PC-9 (cell line): Measurements from ENCODE around the gene VTN. TPM values are rescaled to one million over a fixed set of nuclear protein-coding genes. Genes with fewer than 3 reads are reported as not detected.

Source experiments
- BruUV-seq: library from RNA; stranded (reverse); fragments of 400-500 nt; replicated peaks from 2 replicates; lab custom pipeline; 2021; lab: Mats Ljungman, UMichigan
- CTCF ChIA-PET: fragments of 300-600 bp; sonication (Branson Sonifier 250); formaldehyde crosslinking; loops from one replicate; lab custom pipeline; 2022; ENCODE audit warnings: antibody characterized with exemption; lab: Charles Lee
- POLR2A ChIA-PET: fragments of 300-600 bp; sonication (Branson Sonifier 250); formaldehyde crosslinking; loops from one replicate; lab custom pipeline; 2022; ENCODE audit warnings: antibody characterized with exemption; ENCODE audit not compliant: unreplicated experiment; lab: Charles Lee
- DNase-seq, 2 experiments: peaks; one replicate each; pipeline versions ENCODE4 v3.0.0 to v3.0.0-alpha.2; 2015 to 2022; ENCODE audit warnings: mixed read lengths in 1 of 2
- H2AFZ ChIP-seq: fragments of 200-600 bp; sonication (generic); 2 replicates; pipeline ENCODE4 v1.8.1; 2017; ENCODE audit warnings: antibody characterized with exemption
- H3F3A ChIP-seq: fragments of 200-600 bp; sonication (generic); 2 replicates; pipeline ENCODE4 v1.8.1; 2017; ENCODE audit warnings: antibody characterized with exemption, mild to moderate bottlenecking, low read depth; ENCODE audit not compliant: insufficient read depth
- H3K27ac ChIP-seq: fragments of 200-600 bp; sonication (generic); 2 replicates; pipeline ENCODE4 v1.6.1; 2016; ENCODE audit warnings: mixed run types
- H3K27me3 ChIP-seq: fragments of 200-600 bp; sonication (generic); 2 replicates; pipeline ENCODE4 v1.6.1; 2016; ENCODE audit warnings: low read depth, mixed run types; ENCODE audit not compliant: insufficient read depth
- H3K36me3 ChIP-seq: fragments of 200-600 bp; sonication (generic); 2 replicates; pipeline ENCODE4 v1.6.1; 2016; ENCODE audit warnings: low read depth, mixed run types
- H3K4me1 ChIP-seq: fragments of 200-600 bp; sonication (generic); replicated peaks from 2 replicates; pipeline ENCODE4 v1.6.1; 2016; ENCODE audit warnings: mixed run types; ENCODE audit not compliant: insufficient read depth
- H3K4me2 ChIP-seq: fragments of 200-600 bp; sonication (generic); 2 replicates; pipeline ENCODE4 v1.6.1; 2017; ENCODE audit warnings: mixed run types
- H3K4me3 ChIP-seq: fragments of 200-600 bp; sonication (generic); 2 replicates; pipeline ENCODE4 v1.6.1; 2016; ENCODE audit warnings: mixed run types
- H3K79me2 ChIP-seq: fragments of 200-600 bp; sonication (generic); 2 replicates; pipeline ENCODE4 v1.6.1; 2017; ENCODE audit warnings: low read depth, mixed run types
- H3K9me2 ChIP-seq: fragments of 200-600 bp; sonication (generic); 2 replicates; pipeline ENCODE4 v1.8.1; 2017; ENCODE audit warnings: mild to moderate bottlenecking; ENCODE audit not compliant: insufficient read depth
- H3K9me3 ChIP-seq: fragments of 200-600 bp; sonication (generic); 2 replicates; pipeline ENCODE4 v1.8.1; 2016; ENCODE audit warnings: low read depth; ENCODE audit not compliant: insufficient read depth
- H4K20me1 ChIP-seq: fragments of 200-600 bp; sonication (generic); 2 replicates; pipeline ENCODE4 v1.8.1; 2017; ENCODE audit not compliant: insufficient read depth
- EZH2 ChIP-seq: fragments of 200-600 bp; sonication (generic); IDR thresholded peaks from 2 replicates; pipeline ENCODE4 v1.8.0; 2017; ENCODE audit warnings: antibody characterized with exemption, low read depth
- intact Hi-C: fragments of 100-400 bp; cut with micrococcal nuclease; formaldehyde crosslinking; loops from one replicate; pipeline ENCODE4 v1.10.0; 2022; ENCODE audit not compliant: unreplicated experiment
- total RNA-seq: library from RNA; stranded (reverse); gene quantifications from 2 replicates; pipeline ENCODE4 v1.2.3, GENCODE V29; 2021
- TF ChIP-seq, protein P1 (sequence below): fragments of 200-600 bp; sonication (generic); conservative IDR thresholded peaks from 2 replicates; pipeline ENCODE4 v1.6.1; 2017; ENCODE audit warnings: mixed run types, antibody characterized with exemption, mild to moderate bottlenecking, moderate library complexity

Gene VTN
- total RNA-seq, 1 experiment from 2014 or later: not detected

DNA sequence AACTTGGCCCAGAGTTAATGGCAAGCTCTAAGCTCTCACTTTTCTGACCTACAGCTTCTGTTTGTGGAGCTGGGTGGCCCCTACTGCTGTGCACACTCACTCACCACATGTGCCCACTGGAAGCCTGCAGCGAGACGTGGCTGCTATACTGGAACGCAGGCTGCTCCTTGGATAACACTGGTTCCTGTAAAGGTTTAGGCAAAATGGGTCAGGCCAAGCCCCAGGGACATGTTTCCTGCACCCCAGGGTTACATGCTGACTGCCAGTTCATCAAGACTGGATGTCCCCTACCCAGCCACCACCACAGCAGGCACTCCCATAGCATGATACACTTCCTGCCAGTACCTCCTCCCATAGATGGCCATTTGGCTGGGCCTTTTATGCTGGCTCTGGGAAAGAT, 21.1 kb downstream of the VTN start:
- intact Hi-C loops: no loop called here
- ChIA-PET POLR2A (no interaction called here), CTCF (no interaction called here)
- H2AFZ ChIP-seq: no peak overlapping the region
- no peaks in the 10 kb centered on the region for H3K27me3 ChIP-seq
- H4K20me1 ChIP-seq: 0 out of 2 replicates have a peak, but pooled peaks cover 3% of the 10 kb centered on the region
- no peaks in the 10 kb centered on the region for H3K9me3 ChIP-seq
- DNase-seq: no peak
- H3K36me3 ChIP-seq: peaks cover 24% of the 10 kb centered on the region
- no peak for TF ChIP-seq EZH2
- TF ChIP-seq, protein P1, sequence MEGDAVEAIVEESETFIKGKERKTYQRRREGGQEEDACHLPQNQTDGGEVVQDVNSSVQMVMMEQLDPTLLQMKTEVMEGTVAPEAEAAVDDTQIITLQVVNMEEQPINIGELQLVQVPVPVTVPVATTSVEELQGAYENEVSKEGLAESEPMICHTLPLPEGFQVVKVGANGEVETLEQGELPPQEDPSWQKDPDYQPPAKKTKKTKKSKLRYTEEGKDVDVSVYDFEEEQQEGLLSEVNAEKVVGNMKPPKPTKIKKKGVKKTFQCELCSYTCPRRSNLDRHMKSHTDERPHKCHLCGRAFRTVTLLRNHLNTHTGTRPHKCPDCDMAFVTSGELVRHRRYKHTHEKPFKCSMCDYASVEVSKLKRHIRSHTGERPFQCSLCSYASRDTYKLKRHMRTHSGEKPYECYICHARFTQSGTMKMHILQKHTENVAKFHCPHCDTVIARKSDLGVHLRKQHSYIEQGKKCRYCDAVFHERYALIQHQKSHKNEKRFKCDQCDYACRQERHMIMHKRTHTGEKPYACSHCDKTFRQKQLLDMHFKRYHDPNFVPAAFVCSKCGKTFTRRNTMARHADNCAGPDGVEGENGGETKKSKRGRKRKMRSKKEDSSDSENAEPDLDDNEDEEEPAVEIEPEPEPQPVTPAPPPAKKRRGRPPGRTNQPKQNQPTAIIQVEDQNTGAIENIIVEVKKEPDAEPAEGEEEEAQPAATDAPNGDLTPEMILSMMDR: no peak
- H3K4me3 ChIP-seq: no peak overlapping the region
- H3K27ac ChIP-seq: no peak overlapping the region
- peaks cover 26% of the 10 kb centered on the region for H3K4me1 ChIP-seq
- H3K4me2 ChIP-seq: no peak overlapping the region
- peaks cover 56% of the 10 kb centered on the region for H3F3A ChIP-seq
- H3K9me2 ChIP-seq: no peaks in the 10 kb centered on the region
- no TSS peak for BruUV-seq
- H3K79me2 ChIP-seq: no peaks in the 10 kb centered on the region

DNA sequence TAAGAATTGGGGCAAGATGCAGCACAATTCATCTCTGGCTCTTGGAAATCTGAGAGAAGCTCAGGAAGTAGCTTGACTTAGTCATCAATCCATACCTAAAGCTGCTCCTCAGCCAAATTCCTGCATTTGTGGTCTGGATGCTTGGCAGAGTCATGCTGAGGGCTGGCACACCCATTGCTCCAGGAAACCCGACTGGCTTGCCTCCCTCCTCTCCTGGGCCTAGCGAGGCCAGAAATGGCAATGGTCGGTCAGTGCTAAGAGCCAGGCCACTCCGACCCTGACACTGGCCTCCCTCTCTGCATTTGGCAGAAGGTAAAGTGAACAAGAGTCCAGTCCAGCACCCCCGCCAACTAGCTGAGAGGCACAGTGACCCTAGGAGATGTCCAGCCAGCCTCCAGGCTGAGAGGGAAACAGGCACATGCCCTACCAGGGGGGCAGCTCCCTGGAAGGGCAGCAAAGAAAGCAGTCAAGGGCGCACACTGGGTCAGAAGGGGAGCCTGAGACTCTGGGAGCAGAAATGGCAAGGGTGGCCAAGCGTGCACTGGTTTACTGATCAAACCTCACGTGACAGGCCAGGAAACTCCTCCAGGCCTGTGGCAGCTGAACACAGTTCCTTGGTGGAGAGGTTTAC, 22.7 kb downstream of the VTN start:
- no peak overlapping the region for H2AFZ ChIP-seq
- no peak overlapping the region for H3K4me3 ChIP-seq
- DNase-seq: peak; percentile 82 to 89
- peaks cover 26% of the 10 kb centered on the region for H3K4me1 ChIP-seq
- peak overlapping the region; percentile 72 for H3K27ac ChIP-seq
- peak overlapping the region; percentile 39 for H3K4me2 ChIP-seq
- H3K9me3 ChIP-seq: no peaks in the 10 kb centered on the region
- CTCF ChIA-PET: interaction anchor here (0.7 kb wide), 2 partner anchors 9 to 12 kb away, joined by 3 to 6 read pairs; partner anchors contain the start of genes IFT20 and TNFAIP1
- no peaks in the 10 kb centered on the region for H3K9me2 ChIP-seq
- H3K27me3 ChIP-seq: no peaks in the 10 kb centered on the region
- H3K36me3 ChIP-seq: peaks cover 24% of the 10 kb centered on the region
- POLR2A ChIA-PET: interaction anchor here (0.5 to 2.5 kb wide), 9 partner anchors 9 to 1052 kb away, joined by 3 to 42 read pairs (median 5); partner anchors contain the start of genes IFT20, POLDIP2 and TNFAIP1
- BruUV-seq: TSS peak; percentile 13
- TF ChIP-seq EZH2: no peak
- TF ChIP-seq, protein P1: no peak; the same call in 1 of the 2 replicates
- intact Hi-C loops: loop anchor here (1.0 kb wide), 2 partner anchors 11 to 33 kb away; no protein-coding TSS in a partner anchor
- H3F3A ChIP-seq: peaks cover 56% of the 10 kb centered on the region
- 0 out of 2 replicates have a peak, but pooled peaks cover 3% of the 10 kb centered on the region for H4K20me1 ChIP-seq
- no peaks in the 10 kb centered on the region for H3K79me2 ChIP-seq

DNA sequence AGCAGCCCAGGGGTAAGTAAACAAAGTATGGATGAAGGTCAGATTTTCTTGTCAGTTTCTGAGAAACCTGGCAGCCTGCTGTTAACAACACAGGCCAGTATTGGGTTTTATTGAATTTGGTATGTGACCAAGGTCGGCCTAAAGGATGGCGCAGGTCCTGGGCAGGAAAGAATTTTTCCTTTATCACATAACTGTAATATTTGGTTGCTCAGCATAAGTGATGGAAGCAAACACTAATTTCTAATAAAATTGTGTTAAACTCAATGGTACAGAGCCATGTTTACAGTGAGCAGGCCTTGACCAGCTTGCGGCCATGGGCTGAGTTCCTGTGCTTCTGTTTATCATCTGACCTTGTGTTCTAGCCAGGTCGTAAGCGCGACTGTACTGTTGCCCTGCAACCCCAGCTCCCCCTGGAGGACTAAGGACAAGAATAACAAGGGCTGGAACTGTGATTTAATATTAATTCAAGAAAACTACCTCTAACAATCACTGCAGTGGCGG, 23.3 kb downstream of the VTN start:
- Histone ChIP-seq H3K4me1 (peaks cover 26% of the 10 kb centered on the region), H3K4me3 (no peak overlapping the region), H3K9me2 (no peaks in the 10 kb centered on the region), H3K27me3 (no peaks in the 10 kb centered on the region), H3F3A (peaks cover 56% of the 10 kb centered on the region), H4K20me1 (0 out of 2 replicates have a peak, but pooled peaks cover 3% of the 10 kb centered on the region), H3K27ac (peak overlapping the region; percentile 72), H3K36me3 (peaks cover 24% of the 10 kb centered on the region), H3K4me2 (peak overlapping the region; percentile 39), H3K79me2 (no peaks in the 10 kb centered on the region), H3K9me3 (no peaks in the 10 kb centered on the region), H2AFZ (no peak overlapping the region)
- ChIA-PET CTCF (interaction anchor here (0.7 kb wide), 2 partner anchors 8 to 11 kb away, joined by 3 to 6 read pairs; partner anchors contain the start of genes IFT20 and TNFAIP1), POLR2A (interaction anchor here (0.6 to 2.5 kb wide), 7 partner anchors 11 to 1052 kb away, joined by 3 to 42 read pairs (median 5); partner anchors contain the start of genes IFT20 and TNFAIP1)
- TF ChIP-seq EZH2: no peak
- TF ChIP-seq, protein P1: peak; percentile 35; the same call in 1 of the 2 replicates
- BruUV-seq: no TSS peak
- DNase-seq: no peak
- intact Hi-C loops: loop anchor here (1.0 kb wide), 2 partner anchors 10 to 34 kb away; no protein-coding TSS in a partner anchor
